ENCODE data around the gene TEP1.

The TEP1 gene

GRCh38 chr14:20347747-20348146 is 65.6 kb downstream of the TEP1 start:
- WGBS, 2 donors (ENCODE audit: extremely low coverage in 2 of 2, insufficient read length in 2 of 2, insufficient replicate concordance in 1 of 2) = no CpG with 5 or more reads among the region's 3 CpGs
- H3K23ac ChIP-seq (ENCODE audit: low read depth, low read length, poor library complexity) = no peak overlapping the region
- H3K4ac ChIP-seq (ENCODE audit: low read length) = no peak overlapping the region
- H2AFZ ChIP-seq (ENCODE audit: low read length) = no peak overlapping the region
- no peak for DNase-seq (ENCODE audit: low spot score)
- H3K9ac ChIP-seq (ENCODE audit: low read depth, low read length, poor library complexity) = no peak overlapping the region
- H3K36me3 ChIP-seq (replicated peaks in 1 of 2; ENCODE audit: control insufficient read depth in 2 of 2, insufficient read depth in 2 of 2, low read length in 2 of 2) = peaks cover 25 to 78% of the 10 kb centered on the region in 2 donors
- H4K8ac ChIP-seq (ENCODE audit: low read depth, low read length) = no peak overlapping the region
- H2BK5ac ChIP-seq (ENCODE audit: low read length) = no peak overlapping the region
- H3K4me2 ChIP-seq (ENCODE audit: insufficient read depth, low read length, poor library complexity, severe bottlenecking) = no peak overlapping the region
- H3K27me3 ChIP-seq (ENCODE audit: control insufficient read depth in 3 of 3, insufficient read depth in 3 of 3, low read depth in 1 of 3, low read length in 3 of 3) = no peaks in the 10 kb centered on the region
- H3K14ac ChIP-seq (ENCODE audit: low read length) = no peak overlapping the region
- H2BK15ac ChIP-seq (ENCODE audit: low read length) = no peak overlapping the region
- no peak overlapping the region for H2BK120ac ChIP-seq (ENCODE audit: low read depth, low read length)
- no peak overlapping the region for H2BK12ac ChIP-seq (ENCODE audit: low read length)
- no peaks in the 10 kb centered on the region for H3K79me1 ChIP-seq (ENCODE audit: low read depth, low read length)
- no peaks in the 10 kb centered on the region for H3K9me3 ChIP-seq (replicated peaks in 1 of 2; ENCODE audit: control insufficient read depth in 2 of 2, insufficient read depth in 1 of 2, low read depth in 1 of 2, low read length in 2 of 2)
- H3K4me1 ChIP-seq (ENCODE audit: control insufficient read depth in 2 of 2, insufficient read depth in 1 of 2, low read depth in 1 of 2, low read length in 2 of 2) = peaks cover 0 to 3% of the 10 kb centered on the region in 2 donors
- no peak overlapping the region for H4K91ac ChIP-seq (ENCODE audit: low read depth, low read length, poor library complexity)
- H3K27ac ChIP-seq (replicated peaks; ENCODE audit: low read length) = no peak overlapping the region
- H2AK5ac ChIP-seq (ENCODE audit: low read depth, low read length) = no peak overlapping the region
- H3K18ac ChIP-seq (ENCODE audit: low read length) = no peak overlapping the region
- H3K4me3 ChIP-seq (ENCODE audit: low read length in 2 of 2) = no peak overlapping the region

GRCh38 chr14:20346713-20347112 is 66.6 kb downstream of the TEP1 start:
- Histone ChIP-seq H4K8ac (ENCODE audit: low read depth, low read length) (no peak overlapping the region), H3K9me3 (replicated peaks in 1 of 2; ENCODE audit: control insufficient read depth in 2 of 2, insufficient read depth in 1 of 2, low read depth in 1 of 2, low read length in 2 of 2) (no peaks in the 10 kb centered on the region), H3K4me2 (ENCODE audit: insufficient read depth, low read length, poor library complexity, severe bottlenecking) (no peak overlapping the region), H3K27ac (replicated peaks; ENCODE audit: low read length) (no peak overlapping the region), H3K79me1 (ENCODE audit: low read depth, low read length) (no peaks in the 10 kb centered on the region), H3K18ac (ENCODE audit: low read length) (no peak overlapping the region), H3K14ac (ENCODE audit: low read length) (no peak overlapping the region), H3K23ac (ENCODE audit: low read depth, low read length, poor library complexity) (no peak overlapping the region), H2AFZ (ENCODE audit: low read length) (no peak overlapping the region), H4K91ac (ENCODE audit: low read depth, low read length, poor library complexity) (no peak overlapping the region), H2BK120ac (ENCODE audit: low read depth, low read length) (no peak overlapping the region), H3K4me3 (ENCODE audit: low read length in 2 of 2) (no peak overlapping the region), H3K36me3 (replicated peaks in 1 of 2; ENCODE audit: control insufficient read depth in 2 of 2, insufficient read depth in 2 of 2, low read length in 2 of 2) (peaks cover 23 to 67% of the 10 kb centered on the region in 2 donors), H2BK5ac (ENCODE audit: low read length) (no peak overlapping the region), H3K27me3 (ENCODE audit: control insufficient read depth in 3 of 3, insufficient read depth in 3 of 3, low read depth in 1 of 3, low read length in 3 of 3) (no peaks in the 10 kb centered on the region), H3K9ac (ENCODE audit: low read depth, low read length, poor library complexity) (no peak overlapping the region), H2AK5ac (ENCODE audit: low read depth, low read length) (no peak overlapping the region), H3K4ac (ENCODE audit: low read length) (no peak overlapping the region), H2BK12ac (ENCODE audit: low read length) (no peak overlapping the region), H3K4me1 (ENCODE audit: control insufficient read depth in 2 of 2, insufficient read depth in 1 of 2, low read depth in 1 of 2, low read length in 2 of 2) (peaks cover 0 to 3% of the 10 kb centered on the region in 2 donors), H2BK15ac (ENCODE audit: low read length) (no peak overlapping the region)
- no CpG with 5 or more reads among the region's 1 CpG for WGBS, 2 donors (ENCODE audit: extremely low coverage in 2 of 2, insufficient read length in 2 of 2, insufficient replicate concordance in 1 of 2)
- no peak for DNase-seq (ENCODE audit: low spot score)

DNA sequence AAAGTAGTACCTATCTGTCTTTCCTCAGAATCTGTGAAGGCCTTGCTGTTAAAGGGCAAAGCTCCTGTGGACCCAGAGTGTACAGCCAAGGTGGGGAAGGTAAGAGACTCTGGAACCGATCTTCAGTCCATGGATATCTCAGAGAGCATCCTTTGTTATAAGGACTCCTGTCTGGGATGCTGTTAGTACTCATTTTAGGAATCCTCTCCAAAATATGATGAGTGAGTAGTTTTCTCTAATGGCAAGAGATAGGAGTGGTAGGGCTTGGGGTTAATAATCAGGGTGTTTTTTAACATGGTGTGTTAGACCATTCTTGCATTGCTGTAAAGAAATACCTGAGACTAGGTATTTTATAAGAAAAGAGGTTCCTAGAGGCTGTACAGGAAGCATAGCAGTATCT is 67.9 kb downstream of the TEP1 start:
- no peak overlapping the region for H2AFZ ChIP-seq (ENCODE audit: low read length)
- DNase-seq (ENCODE audit: low spot score) = no peak
- H3K36me3 ChIP-seq (replicated peaks in 1 of 2; ENCODE audit: control insufficient read depth in 2 of 2, insufficient read depth in 2 of 2, low read length in 2 of 2) = peaks cover 17 to 56% of the 10 kb centered on the region in 2 donors
- no peak overlapping the region for H3K14ac ChIP-seq (ENCODE audit: low read length)
- H4K91ac ChIP-seq (ENCODE audit: low read depth, low read length, poor library complexity) = no peak overlapping the region
- no peak overlapping the region for H3K23ac ChIP-seq (ENCODE audit: low read depth, low read length, poor library complexity)
- H3K18ac ChIP-seq (ENCODE audit: low read length) = no peak overlapping the region
- no peak overlapping the region for H2AK5ac ChIP-seq (ENCODE audit: low read depth, low read length)
- peaks cover 0 to 3% of the 10 kb centered on the region in 2 donors for H3K4me1 ChIP-seq (ENCODE audit: control insufficient read depth in 2 of 2, insufficient read depth in 1 of 2, low read depth in 1 of 2, low read length in 2 of 2)
- H4K8ac ChIP-seq (ENCODE audit: low read depth, low read length) = no peak overlapping the region
- no peak overlapping the region for H3K4ac ChIP-seq (ENCODE audit: low read length)
- no peak overlapping the region for H2BK120ac ChIP-seq (ENCODE audit: low read depth, low read length)
- no peak overlapping the region for H2BK12ac ChIP-seq (ENCODE audit: low read length)
- no peak overlapping the region for H3K4me3 ChIP-seq (ENCODE audit: low read length in 2 of 2)
- no peak overlapping the region for H3K9ac ChIP-seq (ENCODE audit: low read depth, low read length, poor library complexity)
- H3K27ac ChIP-seq (replicated peaks; ENCODE audit: low read length) = no peak overlapping the region
- WGBS, 2 donors (ENCODE audit: extremely low coverage in 2 of 2, insufficient read length in 2 of 2, insufficient replicate concordance in 1 of 2) = no CpG with 5 or more reads among the region's 1 CpG
- no peaks in the 10 kb centered on the region for H3K9me3 ChIP-seq (replicated peaks in 1 of 2; ENCODE audit: control insufficient read depth in 2 of 2, insufficient read depth in 1 of 2, low read depth in 1 of 2, low read length in 2 of 2)
- no peak overlapping the region for H3K4me2 ChIP-seq (ENCODE audit: insufficient read depth, low read length, poor library complexity, severe bottlenecking)
- no peak overlapping the region for H2BK15ac ChIP-seq (ENCODE audit: low read length)
- H3K79me1 ChIP-seq (ENCODE audit: low read depth, low read length) = no peaks in the 10 kb centered on the region
- no peak overlapping the region for H2BK5ac ChIP-seq (ENCODE audit: low read length)
- no peaks in the 10 kb centered on the region for H3K27me3 ChIP-seq (ENCODE audit: control insufficient read depth in 3 of 3, insufficient read depth in 3 of 3, low read depth in 1 of 3, low read length in 3 of 3)

GRCh38 chr14:20343862-20344220 is 69.5 kb downstream of the TEP1 start:
- WGBS, 2 donors (ENCODE audit: extremely low coverage in 2 of 2, insufficient read length in 2 of 2, insufficient replicate concordance in 1 of 2) = no CpG with 5 or more reads among the region's 3 CpGs
- DNase-seq (ENCODE audit: low spot score) = no peak
- Histone ChIP-seq H3K23ac (ENCODE audit: low read depth, low read length, poor library complexity) (no peak overlapping the region), H4K8ac (ENCODE audit: low read depth, low read length) (no peak overlapping the region), H3K14ac (ENCODE audit: low read length) (no peak overlapping the region), H3K27ac (replicated peaks; ENCODE audit: low read length) (no peak overlapping the region), H2AK5ac (ENCODE audit: low read depth, low read length) (no peak overlapping the region), H3K36me3 (replicated peaks in 1 of 2; ENCODE audit: control insufficient read depth in 2 of 2, insufficient read depth in 2 of 2, low read length in 2 of 2) (peaks cover 14 to 41% of the 10 kb centered on the region in 2 donors), H2BK5ac (ENCODE audit: low read length) (no peak overlapping the region), H3K4me2 (ENCODE audit: insufficient read depth, low read length, poor library complexity, severe bottlenecking) (peak overlapping the region; percentile 46), H3K18ac (ENCODE audit: low read length) (no peak overlapping the region), H3K79me1 (ENCODE audit: low read depth, low read length) (no peaks in the 10 kb centered on the region), H3K4me1 (ENCODE audit: control insufficient read depth in 2 of 2, insufficient read depth in 1 of 2, low read depth in 1 of 2, low read length in 2 of 2) (peaks cover 0 to 3% of the 10 kb centered on the region in 2 donors), H3K27me3 (ENCODE audit: control insufficient read depth in 3 of 3, insufficient read depth in 3 of 3, low read depth in 1 of 3, low read length in 3 of 3) (no peaks in the 10 kb centered on the region), H3K4ac (ENCODE audit: low read length) (no peak overlapping the region), H2BK120ac (ENCODE audit: low read depth, low read length) (no peak overlapping the region), H3K4me3 (ENCODE audit: low read length in 2 of 2) (peak overlapping the region; percentile 65 to 94), H3K9ac (ENCODE audit: low read depth, low read length, poor library complexity) (no peak overlapping the region), H2AFZ (ENCODE audit: low read length) (peak overlapping the region; percentile 81), H2BK15ac (ENCODE audit: low read length) (no peak overlapping the region), H3K9me3 (replicated peaks in 1 of 2; ENCODE audit: control insufficient read depth in 2 of 2, insufficient read depth in 1 of 2, low read depth in 1 of 2, low read length in 2 of 2) (no peaks in the 10 kb centered on the region), H2BK12ac (ENCODE audit: low read length) (no peak overlapping the region), H4K91ac (ENCODE audit: low read depth, low read length, poor library complexity) (no peak overlapping the region)

All from neuronal stem cell (in vitro differentiated cells).